HepG2 (cell line): ENCODE data around the gene RHCE. TPM values are rescaled to one million over a fixed set of nuclear protein-coding genes. Genes with fewer than 3 reads are reported as not detected.
A peak's percentile ranks its signal among the peaks of the same experiment; 100 is the strongest.

ENCODE experiments used
- HNF1B ChIP-seq: sonication (generic); formaldehyde crosslinking; IDR thresholded peaks from 2 replicates; pipeline ENCODE4 v1.5.1; 2020; ENCODE audit warnings: mild to moderate bottlenecking, moderate library complexity, missing genetic modification reagents
- IRX3 ChIP-seq: sonication (generic); formaldehyde crosslinking; IDR thresholded peaks from 2 replicates; pipeline ENCODE4 v1.8.1; 2023; ENCODE audit warnings: mild to moderate bottlenecking, low read depth, missing genetic modification reagents, borderline replicate concordance
- PATZ1 ChIP-seq: sonication (generic); formaldehyde crosslinking; IDR thresholded peaks from 2 replicates; pipeline ENCODE4 v1.4.0; 2020; ENCODE audit warnings: missing genetic modification reagents
- ZNF121 ChIP-seq: sonication (generic); formaldehyde crosslinking; IDR thresholded peaks from 2 replicates; pipeline ENCODE4 v1.5.0; 2020; ENCODE audit warnings: mild to moderate bottlenecking, missing genetic modification reagents
- ZNF280D ChIP-seq: sonication (generic); formaldehyde crosslinking; IDR thresholded peaks from 2 replicates; pipeline ENCODE4 v1.5.1; 2020; ENCODE audit warnings: mild to moderate bottlenecking, missing genetic modification reagents
- ZNF530 ChIP-seq: sonication (generic); formaldehyde crosslinking; IDR thresholded peaks from 2 replicates; pipeline ENCODE4 v1.5.0; 2020; ENCODE audit warnings: low read depth, mild to moderate bottlenecking, missing genetic modification reagents
- ZNF556 ChIP-seq: sonication (generic); formaldehyde crosslinking; IDR thresholded peaks from 2 replicates; pipeline ENCODE4 v1.4.0; 2020; ENCODE audit warnings: mild to moderate bottlenecking, missing genetic modification reagents, borderline replicate concordance
- ZNF678 ChIP-seq: sonication (generic); formaldehyde crosslinking; IDR thresholded peaks from 2 replicates; pipeline ENCODE4 v1.4.0; 2020; ENCODE audit warnings: mild to moderate bottlenecking, missing genetic modification reagents
- ZNF790 ChIP-seq: sonication (generic); formaldehyde crosslinking; IDR thresholded peaks from 2 replicates; pipeline ENCODE4 v1.8.0; 2022; ENCODE audit warnings: missing genetic modification reagents, mild to moderate bottlenecking, borderline replicate concordance
- polyA plus RNA-seq, 8 experiments: library from polyadenylated mRNA; depleted of rRNA in 3 of 8; stranded (reverse) in 7 of 8; unstranded in 1 of 8; fragments of >200 nt; fragmentation: Illumina TruSeq in 4 of 8; extraction: Trizol in 4 of 8; gene quantifications; 2 replicates each; pipeline versions ENCODE4 v1.2.1 to v1.2.3, GENCODE V29; 2011 to 2016; ENCODE audit warnings: low read depth in 4 of 8, missing spikeins in 1 of 8, mixed read lengths in 1 of 8; ENCODE audit not compliant: insufficient read depth in 1 of 8
- total RNA-seq, 5 experiments: library from RNA; depleted of rRNA; stranded (reverse); fragments of >200 nt; fragmentation: Illumina TruSeq; extraction: Trizol; gene quantifications; 2 replicates each; pipeline ENCODE4 v1.2.3, GENCODE V29; 2016; ENCODE audit warnings: low read depth in 1 of 5
- TF ChIP-seq, protein P1 (sequence below): sonication (generic); formaldehyde crosslinking; IDR thresholded peaks from 2 replicates; pipeline ENCODE4 v1.4.0; 2020; ENCODE audit warnings: low read depth, missing genetic modification reagents
- TF ChIP-seq, protein P2 (sequence below): sonication (generic); formaldehyde crosslinking; IDR thresholded peaks from 2 replicates; pipeline ENCODE4 v1.5.0; 2020; ENCODE audit warnings: missing genetic modification reagents
- TF ChIP-seq, protein P3 (sequence below): sonication (generic); formaldehyde crosslinking; IDR thresholded peaks from 2 replicates; pipeline ENCODE4 v1.8.0; 2022; ENCODE audit warnings: mild to moderate bottlenecking, missing genetic modification reagents; ENCODE audit not compliant: insufficient replicate concordance

Gene RHCE
- total and polyA plus RNA-seq, 2 of the 13 experiments (the other 11 are each of a cell fraction or from before 2014, with no cell fraction given), result 0.30 TPM; not detected in 1

DNA sequence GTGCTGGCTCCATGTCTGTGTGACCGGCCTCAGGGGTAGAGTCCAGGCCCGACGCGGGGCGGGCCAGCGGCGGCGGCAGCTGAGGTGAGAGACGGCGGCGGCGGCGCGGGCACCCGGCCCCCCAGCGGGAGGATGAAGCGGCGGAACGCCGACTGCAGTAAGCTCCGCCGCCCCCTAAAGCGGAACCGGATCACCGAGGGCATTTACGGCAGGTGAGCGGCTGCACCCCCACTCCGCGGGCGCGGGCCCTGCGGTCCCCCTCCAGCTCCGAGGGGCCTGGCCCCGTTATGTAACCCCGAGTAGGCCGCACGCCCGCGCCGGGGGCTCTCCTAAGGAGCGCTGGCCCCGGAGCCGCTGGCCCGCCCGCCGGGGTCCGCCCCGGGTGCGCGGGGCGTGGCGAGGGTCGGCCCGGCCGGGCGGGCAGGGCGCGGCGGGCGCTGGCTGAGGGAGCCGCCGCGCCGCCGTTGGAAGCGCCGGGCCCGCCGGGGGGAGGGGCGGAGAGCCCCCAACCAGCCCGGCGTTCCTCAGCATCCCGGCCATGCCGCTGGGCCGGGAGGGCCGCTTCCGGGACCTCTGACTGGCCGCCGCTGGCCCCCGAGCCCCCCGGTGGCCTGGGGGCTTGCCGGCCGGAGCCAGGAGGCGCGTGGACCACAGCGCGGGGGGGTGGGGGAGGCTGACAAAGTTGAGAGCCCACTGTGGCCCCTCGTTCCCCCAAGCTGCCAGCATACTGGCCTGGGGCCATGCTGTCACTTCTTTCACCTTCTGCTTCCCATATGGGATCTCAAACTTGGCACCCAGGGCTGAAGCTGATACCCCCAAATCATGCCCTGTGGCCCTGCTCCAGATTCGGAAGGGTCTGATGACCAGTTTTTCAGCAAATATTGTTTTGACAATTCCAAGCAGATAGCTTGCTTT, 10.6 kb upstream of the RHCE start (continued):
- TF ChIP-seq ZNF121 (CRISPR knock-in tag) (no peak), ZNF530 (CRISPR knock-in tag) (no peak), ZNF790 (CRISPR knock-in tag) (no peak), ZNF280D (CRISPR knock-in tag) (no peak), ZNF556 (CRISPR knock-in tag) (no peak; the same call in 1 of the 2 replicates), IRX3 (no peak), ZNF678 (CRISPR knock-in tag) (no peak), HNF1B (CRISPR knock-in tag) (no peak), PATZ1 (CRISPR knock-in tag) (peak; percentile 30; the same call in 1 of the 2 replicates)
- TF ChIP-seq, protein P1, sequence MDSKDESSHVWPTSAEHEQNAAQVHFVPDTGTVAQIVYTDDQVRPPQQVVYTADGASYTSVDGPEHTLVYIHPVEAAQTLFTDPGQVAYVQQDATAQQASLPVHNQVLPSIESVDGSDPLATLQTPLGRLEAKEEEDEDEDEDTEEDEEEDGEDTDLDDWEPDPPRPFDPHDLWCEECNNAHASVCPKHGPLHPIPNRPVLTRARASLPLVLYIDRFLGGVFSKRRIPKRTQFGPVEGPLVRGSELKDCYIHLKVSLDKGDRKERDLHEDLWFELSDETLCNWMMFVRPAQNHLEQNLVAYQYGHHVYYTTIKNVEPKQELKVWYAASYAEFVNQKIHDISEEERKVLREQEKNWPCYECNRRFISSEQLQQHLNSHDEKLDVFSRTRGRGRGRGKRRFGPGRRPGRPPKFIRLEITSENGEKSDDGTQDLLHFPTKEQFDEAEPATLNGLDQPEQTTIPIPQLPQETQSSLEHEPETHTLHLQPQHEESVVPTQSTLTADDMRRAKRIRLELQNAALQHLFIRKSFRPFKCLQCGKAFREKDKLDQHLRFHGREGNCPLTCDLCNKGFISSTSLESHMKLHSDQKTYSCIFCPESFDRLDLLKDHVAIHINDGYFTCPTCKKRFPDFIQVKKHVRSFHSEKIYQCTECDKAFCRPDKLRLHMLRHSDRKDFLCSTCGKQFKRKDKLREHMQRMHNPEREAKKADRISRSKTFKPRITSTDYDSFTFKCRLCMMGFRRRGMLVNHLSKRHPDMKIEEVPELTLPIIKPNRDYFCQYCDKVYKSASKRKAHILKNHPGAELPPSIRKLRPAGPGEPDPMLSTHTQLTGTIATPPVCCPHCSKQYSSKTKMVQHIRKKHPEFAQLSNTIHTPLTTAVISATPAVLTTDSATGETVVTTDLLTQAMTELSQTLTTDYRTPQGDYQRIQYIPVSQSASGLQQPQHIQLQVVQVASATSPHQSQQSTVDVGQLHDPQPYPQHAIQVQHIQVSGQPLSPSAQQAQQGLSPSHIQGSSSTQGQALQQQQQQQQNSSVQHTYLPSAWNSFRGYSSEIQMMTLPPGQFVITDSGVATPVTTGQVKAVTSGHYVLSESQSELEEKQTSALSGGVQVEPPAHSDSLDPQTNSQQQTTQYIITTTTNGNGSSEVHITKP (CRISPR knock-in tag), result no peak
- TF ChIP-seq, protein P2, sequence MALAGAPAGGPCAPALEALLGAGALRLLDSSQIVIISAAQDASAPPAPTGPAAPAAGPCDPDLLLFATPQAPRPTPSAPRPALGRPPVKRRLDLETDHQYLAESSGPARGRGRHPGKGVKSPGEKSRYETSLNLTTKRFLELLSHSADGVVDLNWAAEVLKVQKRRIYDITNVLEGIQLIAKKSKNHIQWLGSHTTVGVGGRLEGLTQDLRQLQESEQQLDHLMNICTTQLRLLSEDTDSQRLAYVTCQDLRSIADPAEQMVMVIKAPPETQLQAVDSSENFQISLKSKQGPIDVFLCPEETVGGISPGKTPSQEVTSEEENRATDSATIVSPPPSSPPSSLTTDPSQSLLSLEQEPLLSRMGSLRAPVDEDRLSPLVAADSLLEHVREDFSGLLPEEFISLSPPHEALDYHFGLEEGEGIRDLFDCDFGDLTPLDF (CRISPR knock-in tag), result no peak
- TF ChIP-seq, protein P3, sequence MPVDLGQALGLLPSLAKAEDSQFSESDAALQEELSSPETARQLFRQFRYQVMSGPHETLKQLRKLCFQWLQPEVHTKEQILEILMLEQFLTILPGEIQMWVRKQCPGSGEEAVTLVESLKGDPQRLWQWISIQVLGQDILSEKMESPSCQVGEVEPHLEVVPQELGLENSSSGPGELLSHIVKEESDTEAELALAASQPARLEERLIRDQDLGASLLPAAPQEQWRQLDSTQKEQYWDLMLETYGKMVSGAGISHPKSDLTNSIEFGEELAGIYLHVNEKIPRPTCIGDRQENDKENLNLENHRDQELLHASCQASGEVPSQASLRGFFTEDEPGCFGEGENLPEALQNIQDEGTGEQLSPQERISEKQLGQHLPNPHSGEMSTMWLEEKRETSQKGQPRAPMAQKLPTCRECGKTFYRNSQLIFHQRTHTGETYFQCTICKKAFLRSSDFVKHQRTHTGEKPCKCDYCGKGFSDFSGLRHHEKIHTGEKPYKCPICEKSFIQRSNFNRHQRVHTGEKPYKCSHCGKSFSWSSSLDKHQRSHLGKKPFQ, result no peak
